HPDE6-E6E7 (cell line): ENCODE results near the gene ADGRV1.
"Not testable (repeated sequence)": the region's sequence is repeated elsewhere in the genome, so short reads cannot be mapped to it uniquely, and the experiment has no call there.

ENCODE experiments used
- DNase-seq: peaks from one replicate; pipeline ENCODE4 v3.0.0; 2011; ENCODE audit warnings: missing footprints; ENCODE audit errors: extremely low spot score

The ADGRV1 gene

GRCh38 chr5:90985341-90985740 lies 426.7 kb downstream of the ADGRV1 start:
- DNase-seq = no peak

GRCh38 chr5:90987726-90988125 lies 429.1 kb downstream of the ADGRV1 start:
- no peak for DNase-seq

GRCh38 chr5:90991201-90991600 lies 432.6 kb downstream of the ADGRV1 start:
- DNase-seq = no peak

- DNase-seq = no peak
These were observed 436.2 kb downstream of the ADGRV1 start for GRCh38 chr5:90994796-90995195.

GRCh38 chr5:90996089-90996488 lies 437.5 kb downstream of the ADGRV1 start:
- no peak for DNase-seq

- DNase-seq = no peak
These were observed 438.5 kb downstream of the ADGRV1 start for GRCh38 chr5:90997082-90997481.

- no peak for DNase-seq
These were observed 442.1 kb downstream of the ADGRV1 start for GRCh38 chr5:91000743-91001142.

- no peak for DNase-seq
These were observed 448.1 kb downstream of the ADGRV1 start for GRCh38 chr5:91006713-91007112.

- DNase-seq = no peak
These were observed 448.7 kb downstream of the ADGRV1 start for GRCh38 chr5:91007251-91007650.

GRCh38 chr5:91007780-91008402 lies 449.3 kb downstream of the ADGRV1 start:
- DNase-seq = no peak

- DNase-seq = no peak
These were observed 451.5 kb downstream of the ADGRV1 start for GRCh38 chr5:91010090-91010489.

GRCh38 chr5:91011029-91011428 lies 452.4 kb downstream of the ADGRV1 start:
- no peak for DNase-seq

- not testable (repeated sequence) for DNase-seq
These were observed 454.3 kb downstream of the ADGRV1 start for GRCh38 chr5:91012867-91013266.

- DNase-seq = no peak
These were observed 457.7 kb downstream of the ADGRV1 start for GRCh38 chr5:91016322-91016721.

GRCh38 chr5:91016954-91017700 lies 458.5 kb downstream of the ADGRV1 start:
- no peak for DNase-seq

- no peak for DNase-seq
These were observed 459.6 kb downstream of the ADGRV1 start for GRCh38 chr5:91018200-91018599.

- DNase-seq = no peak
These were observed 460.2 kb downstream of the ADGRV1 start for GRCh38 chr5:91018712-91019371.

GRCh38 chr5:91020065-91020800 lies 461.6 kb downstream of the ADGRV1 start:
- no peak for DNase-seq

GRCh38 chr5:91022518-91022917 lies 463.9 kb downstream of the ADGRV1 start:
- DNase-seq = no peak

GRCh38 chr5:91024206-91024605 lies 465.6 kb downstream of the ADGRV1 start:
- DNase-seq = no peak

GRCh38 chr5:91024727-91025126 lies 466.1 kb downstream of the ADGRV1 start:
- no peak for DNase-seq

GRCh38 chr5:91025449-91025848 lies 466.9 kb downstream of the ADGRV1 start:
- no peak for DNase-seq
